Measurements from ENCODE around the gene CYB5R4.

GRCh38 chr6:83824831-83825230, 34.7 kb upstream of the CYB5R4 start:
- TF ChIP-seq CTCF (IDR thresholded peaks at IDR 0.05; ENCODE audit: low read depth, low read length) (no peak), EZH2phosphoT487 (IDR thresholded peaks at IDR 0.05; ENCODE audit: low read depth) (no peak)
